MM.1S (cell line): ENCODE results near the gene SFXN5.
"Not testable (repeated sequence)": the region's sequence is repeated elsewhere in the genome, so short reads cannot be mapped to it uniquely, and the experiment has no call there.

Experiments used
- DNase-seq: peaks from one replicate; pipeline ENCODE4 v3.0.0-alpha.2; 2015
- H2AFZ ChIP-seq: fragments of 300-600 bp; sonication (generic); 2 replicates; pipeline ENCODE4 v1.6.0; 2016; ENCODE audit warnings: antibody characterized with exemption, low read length
- H3F3A ChIP-seq: fragments of 300-600 bp; sonication (generic); 2 replicates; pipeline ENCODE4 v1.6.1; 2016; ENCODE audit warnings: mild to moderate bottlenecking, antibody characterized with exemption, low read length, moderate library complexity, mixed read lengths; ENCODE audit not compliant: insufficient read depth
- H3K27ac ChIP-seq: fragments of 300-600 bp; sonication (generic); 2 replicates; pipeline ENCODE4 v1.5.1; 2016; ENCODE audit warnings: mild to moderate bottlenecking, low read length
- H3K27me3 ChIP-seq: fragments of 300-600 bp; sonication (generic); replicated peaks from 2 replicates; pipeline ENCODE4 v1.6.0; 2016; ENCODE audit warnings: low read length; ENCODE audit not compliant: insufficient read depth
- H3K36me3 ChIP-seq: fragments of 300-600 bp; sonication (generic); replicated peaks from 2 replicates; pipeline ENCODE4 v1.6.1; 2016; ENCODE audit warnings: mild to moderate bottlenecking, low read length, mixed read lengths; ENCODE audit not compliant: insufficient read depth
- H3K4me1 ChIP-seq: fragments of 300-600 bp; sonication (generic); 2 replicates; pipeline ENCODE4 v1.6.1; 2016; ENCODE audit warnings: low read length, mixed read lengths
- H3K4me2 ChIP-seq: fragments of 300-600 bp; sonication (generic); 2 replicates; pipeline ENCODE4 v1.6.0; 2016; ENCODE audit warnings: low read depth, low read length
- H3K4me3 ChIP-seq: fragments of 300-600 bp; sonication (generic); 2 replicates; pipeline ENCODE4 v1.5.1; 2016; ENCODE audit warnings: low read length, mixed read lengths
- H3K79me2 ChIP-seq: fragments of 300-600 bp; sonication (generic); 2 replicates; pipeline ENCODE4 v1.6.1; 2016; ENCODE audit warnings: mixed run types, low read length, mixed read lengths
- H3K9ac ChIP-seq: fragments of 300-600 bp; sonication (generic); 2 replicates; pipeline ENCODE4 v1.6.1; 2016; ENCODE audit warnings: low read length, mixed read lengths
- H3K9me2 ChIP-seq: fragments of 300-600 bp; sonication (generic); replicated peaks from 2 replicates; pipeline ENCODE4 v1.6.1; 2016; ENCODE audit warnings: mild to moderate bottlenecking, low read length, mixed read lengths; ENCODE audit not compliant: insufficient read depth
- H3K9me3 ChIP-seq: fragments of 300-600 bp; sonication (generic); replicated peaks from 2 replicates; pipeline ENCODE4 v1.6.1; 2016; ENCODE audit warnings: mild to moderate bottlenecking, low read length, mixed read lengths; ENCODE audit not compliant: insufficient read depth
- H4K20me1 ChIP-seq: fragments of 300-600 bp; sonication (generic); 2 replicates; pipeline ENCODE4 v1.6.1; 2016; ENCODE audit warnings: mild to moderate bottlenecking, low read length, moderate library complexity, mixed read lengths; ENCODE audit not compliant: insufficient read depth
- EZH2 ChIP-seq: fragments of 300-600 bp; sonication (generic); optimal IDR thresholded peaks from 2 replicates; pipeline ENCODE3; 2017; ENCODE audit warnings: low read depth, mild to moderate bottlenecking, antibody characterized with exemption, low read length, mixed read lengths
- EZH2phosphoT487 ChIP-seq: fragments of 300-600 bp; sonication (generic); IDR thresholded peaks from 2 replicates; pipeline ENCODE4 v1.6.1; 2018; ENCODE audit warnings: antibody characterized with exemption, low read length
- TF ChIP-seq, protein P1 (sequence below): fragments of 300-600 bp; sonication (generic); IDR thresholded peaks from 2 replicates; pipeline ENCODE4 v1.5.1; 2016; ENCODE audit warnings: antibody characterized with exemption, low read length, mixed read lengths

Gene SFXN5

DNA sequence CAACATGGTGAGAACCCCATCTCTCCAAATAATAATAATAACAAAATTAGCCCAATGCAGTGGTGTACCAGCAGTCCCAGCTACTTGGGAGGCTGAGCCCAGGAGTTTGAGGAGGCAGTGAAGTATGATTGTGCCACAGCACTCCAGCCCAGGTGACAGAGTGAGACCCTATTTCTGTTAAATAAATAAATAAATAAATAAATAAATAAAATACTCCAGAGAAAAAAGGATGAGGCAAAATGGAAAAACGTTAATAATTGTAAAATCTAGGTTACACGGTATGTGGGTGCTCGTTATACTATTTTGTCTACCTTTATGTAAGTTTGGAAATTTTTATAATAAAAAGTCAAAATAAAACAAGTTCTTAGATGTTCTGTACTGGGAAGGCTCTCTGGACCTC lies 162.8 kb downstream of the SFXN5 start:
- no peak overlapping the region for H3K9ac ChIP-seq
- H3K9me2 ChIP-seq, result no peaks in the 10 kb centered on the region
- no peak overlapping the region for H3K4me3 ChIP-seq
- TF ChIP-seq EZH2phosphoT487 (no peak), EZH2 (no peak)
- TF ChIP-seq, protein P1, sequence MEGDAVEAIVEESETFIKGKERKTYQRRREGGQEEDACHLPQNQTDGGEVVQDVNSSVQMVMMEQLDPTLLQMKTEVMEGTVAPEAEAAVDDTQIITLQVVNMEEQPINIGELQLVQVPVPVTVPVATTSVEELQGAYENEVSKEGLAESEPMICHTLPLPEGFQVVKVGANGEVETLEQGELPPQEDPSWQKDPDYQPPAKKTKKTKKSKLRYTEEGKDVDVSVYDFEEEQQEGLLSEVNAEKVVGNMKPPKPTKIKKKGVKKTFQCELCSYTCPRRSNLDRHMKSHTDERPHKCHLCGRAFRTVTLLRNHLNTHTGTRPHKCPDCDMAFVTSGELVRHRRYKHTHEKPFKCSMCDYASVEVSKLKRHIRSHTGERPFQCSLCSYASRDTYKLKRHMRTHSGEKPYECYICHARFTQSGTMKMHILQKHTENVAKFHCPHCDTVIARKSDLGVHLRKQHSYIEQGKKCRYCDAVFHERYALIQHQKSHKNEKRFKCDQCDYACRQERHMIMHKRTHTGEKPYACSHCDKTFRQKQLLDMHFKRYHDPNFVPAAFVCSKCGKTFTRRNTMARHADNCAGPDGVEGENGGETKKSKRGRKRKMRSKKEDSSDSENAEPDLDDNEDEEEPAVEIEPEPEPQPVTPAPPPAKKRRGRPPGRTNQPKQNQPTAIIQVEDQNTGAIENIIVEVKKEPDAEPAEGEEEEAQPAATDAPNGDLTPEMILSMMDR, result no peak
- peaks cover 22% of the 10 kb centered on the region for H3K27me3 ChIP-seq
- no peaks in the 10 kb centered on the region for H3K4me1 ChIP-seq
- no peaks in the 10 kb centered on the region for H3K9me3 ChIP-seq
- H3F3A ChIP-seq, result no peaks in the 10 kb centered on the region
- H3K4me2 ChIP-seq, result no peak overlapping the region
- H3K36me3 ChIP-seq, result no peaks in the 10 kb centered on the region
- no peak overlapping the region for H2AFZ ChIP-seq
- H3K27ac ChIP-seq, result no peak overlapping the region
- DNase-seq, result no peak
- no peaks in the 10 kb centered on the region for H3K79me2 ChIP-seq
- no peaks in the 10 kb centered on the region for H4K20me1 ChIP-seq

DNA sequence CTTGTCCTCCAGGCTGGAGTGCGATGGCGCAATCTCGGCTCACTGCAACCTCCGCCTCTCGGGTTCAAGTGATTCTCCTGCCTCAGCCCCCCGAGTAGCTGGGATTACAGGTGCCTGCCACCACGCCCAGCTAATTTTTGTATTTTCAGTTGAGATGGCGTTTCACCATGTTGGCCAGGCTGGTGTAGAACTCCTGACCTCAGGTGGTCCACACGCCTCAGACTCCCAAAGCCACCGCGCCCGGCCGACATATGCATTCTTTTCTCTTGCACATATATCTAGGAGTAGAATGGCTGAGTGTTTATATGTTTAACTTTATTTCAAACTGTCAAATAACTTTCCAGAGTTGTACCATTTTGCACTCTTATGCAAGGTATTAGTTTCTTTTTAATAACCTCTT lies 164.1 kb downstream of the SFXN5 start:
- not testable (repeated sequence) for H2AFZ ChIP-seq, H3K9me2 ChIP-seq, H3K4me1 ChIP-seq, H3K27ac ChIP-seq, H3K4me2 ChIP-seq, H3K4me3 ChIP-seq, H3K9ac ChIP-seq, H3F3A ChIP-seq, H3K79me2 ChIP-seq, H3K27me3 ChIP-seq, H3K9me3 ChIP-seq, DNase-seq, H4K20me1 ChIP-seq, H3K36me3 ChIP-seq

GRCh38 chr2:72901426-72901825 lies 170.1 kb downstream of the SFXN5 start:
- TF ChIP-seq, protein P1, result no peak
- TF ChIP-seq EZH2phosphoT487 (no peak), EZH2 (no peak)
- H3K27ac ChIP-seq, result no peak overlapping the region
- no peaks in the 10 kb centered on the region for H3K79me2 ChIP-seq
- H3K9me2 ChIP-seq, result no peaks in the 10 kb centered on the region
- DNase-seq, result no peak
- no peaks in the 10 kb centered on the region for H3K36me3 ChIP-seq
- no peak overlapping the region for H3K4me3 ChIP-seq
- no peaks in the 10 kb centered on the region for H3K9me3 ChIP-seq
- no peaks in the 10 kb centered on the region for H3K27me3 ChIP-seq
- no peaks in the 10 kb centered on the region for H3K4me1 ChIP-seq
- H2AFZ ChIP-seq, result no peak overlapping the region
- no peak overlapping the region for H3K9ac ChIP-seq
- no peaks in the 10 kb centered on the region for H4K20me1 ChIP-seq
- H3K4me2 ChIP-seq, result no peak overlapping the region
- no peaks in the 10 kb centered on the region for H3F3A ChIP-seq

DNA sequence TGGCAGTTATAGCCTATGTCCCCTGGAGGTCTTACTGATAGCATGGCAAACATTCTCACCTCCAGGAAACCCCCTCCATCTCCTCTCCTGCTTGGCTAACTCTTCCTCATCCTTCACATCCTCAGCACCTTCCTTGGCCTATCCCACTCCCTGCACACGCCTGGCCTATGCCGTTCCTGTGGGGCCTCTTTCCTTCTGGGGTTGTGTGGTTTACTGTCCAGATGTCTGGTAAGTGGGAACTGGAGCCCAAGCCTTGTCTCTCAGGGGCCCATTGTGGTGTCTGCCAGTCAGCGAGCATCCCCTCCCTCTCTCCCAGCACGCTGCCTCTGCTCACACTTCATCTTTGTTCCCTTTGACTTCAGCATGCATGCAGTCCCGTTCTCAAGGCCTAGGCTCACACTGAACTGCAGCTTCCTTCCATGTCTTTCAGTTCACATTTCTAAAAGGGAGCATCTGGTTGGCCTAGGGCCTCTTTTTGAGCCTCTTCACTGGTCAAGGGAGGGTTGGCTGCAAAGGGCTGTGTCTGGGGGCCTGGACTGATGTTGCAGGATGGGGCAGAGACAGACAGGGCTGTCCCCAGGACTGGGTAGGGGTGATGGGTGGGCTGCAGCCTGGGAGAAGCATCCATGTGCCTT lies 171.2 kb downstream of the SFXN5 start:
- no peaks in the 10 kb centered on the region for H3F3A ChIP-seq

More for the DNA sequence above, 171.2 kb downstream of the SFXN5 start:
- H3K9ac ChIP-seq, result no peak overlapping the region
- no peak for DNase-seq
- H3K4me2 ChIP-seq, result no peak overlapping the region
- H3K79me2 ChIP-seq, result no peaks in the 10 kb centered on the region
- TF ChIP-seq EZH2phosphoT487 (no peak), EZH2 (no peak)
- TF ChIP-seq, protein P1, result no peak
- no peaks in the 10 kb centered on the region for H3K36me3 ChIP-seq
- no peak overlapping the region for H3K27ac ChIP-seq
- no peak overlapping the region for H2AFZ ChIP-seq
- H3K27me3 ChIP-seq, result no peaks in the 10 kb centered on the region
- no peaks in the 10 kb centered on the region for H3K9me3 ChIP-seq
- H3K4me1 ChIP-seq, result no peaks in the 10 kb centered on the region
- H3K9me2 ChIP-seq, result no peaks in the 10 kb centered on the region
- H4K20me1 ChIP-seq, result no peaks in the 10 kb centered on the region
- H3K4me3 ChIP-seq, result no peak overlapping the region
